Esophagus muscularis mucosa (tissue), 4 donors: ENCODE data around the gene ATP5F1D. TPM values are rescaled to one million over a fixed set of nuclear protein-coding genes. Genes with fewer than 3 reads are reported as not detected.

Experiments
- DNase-seq: peaks from one replicate; pipeline ENCODE4 v3.0.0-alpha.2; 2017; ENCODE audit errors: extremely low spot score
- H3K27ac ChIP-seq, 4 donors: fragments of 200-600 bp; sonication (generic); replicated peaks in 1 of 4; 1 replicate in 3 of 4; 2 replicates in 1 of 4; pipeline ENCODE4 v1.5.1; 2016 to 2019; ENCODE audit warnings: mild to moderate bottlenecking in 1 of 4
- H3K27me3 ChIP-seq, 4 donors: fragments of 200-600 bp; sonication (generic); one replicate each; pipeline versions ENCODE4 v1.5.1 to v1.6.0; 2016 to 2019
- H3K36me3 ChIP-seq, 4 donors: fragments of 200-600 bp; sonication (generic); one replicate each; pipeline ENCODE4 v1.5.1; 2016 to 2019
- H3K4me1 ChIP-seq, 4 donors: fragments of 200-600 bp; sonication (generic); one replicate each; pipeline ENCODE4 v1.5.1; 2016 to 2019
- H3K4me3 ChIP-seq, 4 donors: fragments of 200-600 bp; sonication (generic); 1 replicate in 2 of 4; 2 replicates in 2 of 4; pipeline ENCODE4 v1.5.1; 2016 to 2019; ENCODE audit warnings: mild to moderate bottlenecking in 4 of 4, moderate library complexity in 1 of 4
- H3K9me3 ChIP-seq, 4 donors: fragments of 200-600 bp; sonication (generic); 1 replicate in 3 of 4; 2 replicates in 1 of 4; pipeline ENCODE4 v1.5.1; 2016 to 2019
- CTCF ChIP-seq, 3 experiments: fragments of 200-600 bp in 2 of 3; fragments of 450-650 bp in 1 of 3; sonication (generic) in 2 of 3; IDR thresholded peaks; one replicate each; pipeline ENCODE4 v1.5.1; 2017 to 2019; ENCODE audit warnings: antibody characterized with exemption in 3 of 3, mild to moderate bottlenecking in 2 of 3, moderate library complexity in 1 of 3
- EP300 ChIP-seq: sonication (generic); formaldehyde crosslinking; IDR thresholded peaks from one replicate; pipeline ENCODE4 v1.6.1; 2017; ENCODE audit warnings: antibody characterized with exemption
- POLR2A ChIP-seq: fragments of 450-650 bp; IDR thresholded peaks from one replicate; pipeline ENCODE4 v1.6.1; 2017; ENCODE audit warnings: antibody characterized with exemption, moderate library complexity, mild to moderate bottlenecking, low read depth
- POLR2AphosphoS5 ChIP-seq, 2 donors: sonication (generic); formaldehyde crosslinking; IDR thresholded peaks; one replicate each; pipeline ENCODE4 v1.6.1; 2017; ENCODE audit warnings: antibody characterized with exemption in 2 of 2
- WGBS: methylation state at CpG from one replicate; pipeline ENCODE4 v1.1.5; 2018; 5-methylcytosine and 5-hydroxymethylcytosine counted together
- intact Hi-C: fragments of 100-400 bp; cut with DNase I; formaldehyde crosslinking; loops from one replicate; pipeline ENCODE4 v1.15.1; 2023
- total RNA-seq, 4 donors: library from RNA; depleted of rRNA; stranded (reverse); fragments of >200 nt; gene quantifications; one replicate each; pipeline versions ENCODE4 v1.1.0 to v1.2.1, GENCODE V29; 2016

The ATP5F1D gene
- total RNA-seq, 4 donors from 2014 or later: 77.5 to 140 (median 109) TPM

- 92% methylated on average over 16 of the region's 24 CpGs for WGBS
- Histone ChIP-seq H3K9me3 (no peaks in the 10 kb centered on the region), H3K36me3 (peaks cover 1 to 9% (median 2%) of the 10 kb centered on the region in 4 donors), H3K4me3 (no peak overlapping the region), H3K4me1 (peaks cover 25 to 44% (median 38%) of the 10 kb centered on the region in 4 donors), H3K27me3 (peaks cover 0 to 14% (median 2%) of the 10 kb centered on the region in 4 donors), H3K27ac (peak overlapping the region in 3 of 4 donors; percentile 35 to 46 (median 40))
- no peak for DNase-seq
- intact Hi-C loops: no loop called here
- TF ChIP-seq POLR2A (no peak), POLR2AphosphoS5 (IDR thresholded peaks at IDR 0.05) (no peak), CTCF (IDR thresholded peaks at IDR 0.05) (no peak), EP300 (no peak)
These were observed 8.4 kb upstream of the ATP5F1D start for GRCh38 chr19:1233115-1233667.

GRCh38 chr19:1234051-1234954, 7.2 kb upstream of the ATP5F1D start:
- Histone ChIP-seq H3K4me3 (no peak overlapping the region), H3K36me3 (peaks cover 0 to 3% (median 0%) of the 10 kb centered on the region in 4 donors), H3K27me3 (peaks cover 0 to 14% (median 2%) of the 10 kb centered on the region in 4 donors), H3K9me3 (no peaks in the 10 kb centered on the region), H3K4me1 (peaks cover 31 to 54% (median 44%) of the 10 kb centered on the region in 4 donors), H3K27ac (no peak overlapping the region)
- 98% methylated on average over 17 of the region's 45 CpGs for WGBS
- intact Hi-C loops: no loop called here
- TF ChIP-seq EP300: no peak
- no peak for TF ChIP-seq CTCF (IDR thresholded peaks at IDR 0.05)
- no peak for TF ChIP-seq POLR2A
- no peak for TF ChIP-seq POLR2AphosphoS5 (IDR thresholded peaks at IDR 0.05)
- no peak for DNase-seq

- no peak for DNase-seq
- Histone ChIP-seq H3K27ac (no peak overlapping the region), H3K27me3 (peaks cover 0 to 14% (median 2%) of the 10 kb centered on the region in 4 donors), H3K4me1 (peaks cover 35 to 61% (median 50%) of the 10 kb centered on the region in 4 donors), H3K9me3 (no peaks in the 10 kb centered on the region), H3K36me3 (peaks cover 0 to 3% (median 0%) of the 10 kb centered on the region in 4 donors), H3K4me3 (no peak overlapping the region)
- intact Hi-C loops: no loop called here
- TF ChIP-seq EP300 (no peak), POLR2AphosphoS5 (IDR thresholded peaks at IDR 0.05) (no peak), POLR2A (no peak), CTCF (IDR thresholded peaks at IDR 0.05) (no peak)
- 95% methylated on average over 17 of the region's 43 CpGs for WGBS
These were observed 6.6 kb upstream of the ATP5F1D start for GRCh38 chr19:1234955-1235380.

- H3K4me1 ChIP-seq: peaks cover 43 to 70% (median 58%) of the 10 kb centered on the region in 4 donors
- TF ChIP-seq EP300 (no peak), POLR2A (no peak), POLR2AphosphoS5 (IDR thresholded peaks at IDR 0.05) (no peak), CTCF (IDR thresholded peaks at IDR 0.05) (no peak)
- H3K9me3 ChIP-seq: no peaks in the 10 kb centered on the region
- peak overlapping the region in 1 of 4 donors; percentile 60 for H3K4me3 ChIP-seq
- no peak for DNase-seq
- no peak overlapping the region for H3K27ac ChIP-seq
- peaks cover 0 to 14% (median 2%) of the 10 kb centered on the region in 4 donors for H3K27me3 ChIP-seq
- intact Hi-C loops: no loop called here
- H3K36me3 ChIP-seq: peaks cover 0 to 3% (median 0%) of the 10 kb centered on the region in 4 donors
- WGBS: 83% methylated on average over 20 of the region's 39 CpGs
These were observed 5.7 kb upstream of the ATP5F1D start for GRCh38 chr19:1235625-1236538.
